UCSD-AML1 (cell line): ENCODE data around the gene HACD1.

Source experiments
- DNase-seq: peaks from one replicate; lab custom pipeline; 2025; ENCODE audit not compliant: unreplicated experiment; lab: John Stamatoyannopoulos, UW

Gene HACD1, protein sequence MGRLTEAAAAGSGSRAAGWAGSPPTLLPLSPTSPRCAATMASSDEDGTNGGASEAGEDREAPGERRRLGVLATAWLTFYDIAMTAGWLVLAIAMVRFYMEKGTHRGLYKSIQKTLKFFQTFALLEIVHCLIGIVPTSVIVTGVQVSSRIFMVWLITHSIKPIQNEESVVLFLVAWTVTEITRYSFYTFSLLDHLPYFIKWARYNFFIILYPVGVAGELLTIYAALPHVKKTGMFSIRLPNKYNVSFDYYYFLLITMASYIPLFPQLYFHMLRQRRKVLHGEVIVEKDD

DNA sequence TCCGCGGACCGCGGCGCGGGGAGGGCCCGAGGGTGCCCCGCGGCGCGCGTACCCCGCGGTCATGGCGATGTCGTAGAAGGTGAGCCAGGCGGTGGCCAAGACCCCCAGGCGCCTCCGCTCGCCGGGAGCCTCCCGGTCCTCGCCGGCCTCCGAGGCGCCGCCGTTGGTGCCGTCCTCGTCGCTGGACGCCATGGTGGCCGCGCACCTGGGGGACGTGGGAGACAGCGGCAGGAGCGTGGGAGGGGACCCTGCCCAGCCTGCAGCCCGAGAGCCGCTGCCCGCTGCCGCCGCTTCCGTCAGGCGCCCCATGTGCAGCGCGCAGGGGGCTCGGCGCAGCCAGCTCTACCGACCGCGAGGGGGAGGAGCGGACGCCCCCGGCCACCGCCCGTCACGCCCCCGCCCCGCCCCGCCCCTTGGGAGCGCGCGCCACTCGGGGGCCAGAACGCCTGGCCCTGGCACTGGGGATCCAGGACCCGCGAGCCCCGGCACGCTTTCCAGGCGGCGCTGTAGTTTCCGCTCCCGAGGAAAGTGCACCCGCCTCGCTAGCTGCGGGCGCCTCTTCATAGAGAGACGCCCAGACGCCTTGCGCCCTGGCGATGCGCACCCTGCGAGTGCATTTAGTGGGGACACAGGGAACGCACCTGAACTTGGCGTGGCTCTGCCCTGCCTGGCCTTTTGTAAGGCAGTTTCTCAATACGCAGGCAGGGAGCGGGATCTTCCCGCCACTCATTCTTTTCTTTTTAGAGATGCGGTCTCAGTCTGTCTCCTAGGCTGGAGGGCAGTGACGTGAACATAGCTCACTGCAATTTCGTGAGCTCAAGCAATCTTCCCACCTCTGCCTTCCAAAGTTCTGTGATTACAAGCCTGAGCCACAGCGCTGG, at the start of gene HACD1:
HACD1 (minus strand) TSS at position 344 of the 881 bp plus-strand sequence; CDS start at position 309, 35 bp downstream.
- peak; percentile 89 for DNase-seq

DNA sequence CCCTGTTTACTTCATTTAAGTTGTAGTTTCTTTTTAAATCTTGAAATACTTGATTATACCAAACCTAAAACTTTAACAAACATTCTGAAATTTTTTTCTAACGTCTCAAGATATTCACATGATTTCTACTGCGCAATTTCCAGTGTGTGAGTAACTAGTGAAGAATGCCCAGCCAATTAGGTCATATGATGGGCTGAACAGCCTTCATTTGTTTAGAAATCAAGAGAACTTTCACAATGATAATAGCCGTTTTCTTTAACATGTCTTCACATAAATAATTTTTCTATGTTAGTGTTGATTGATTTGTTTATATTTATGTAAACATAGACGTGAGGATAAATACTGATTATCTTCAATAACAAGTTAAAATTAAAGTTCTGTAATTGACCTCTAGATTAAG, 48.6 kb upstream of the HACD1 start:
- no peak for DNase-seq

DNA sequence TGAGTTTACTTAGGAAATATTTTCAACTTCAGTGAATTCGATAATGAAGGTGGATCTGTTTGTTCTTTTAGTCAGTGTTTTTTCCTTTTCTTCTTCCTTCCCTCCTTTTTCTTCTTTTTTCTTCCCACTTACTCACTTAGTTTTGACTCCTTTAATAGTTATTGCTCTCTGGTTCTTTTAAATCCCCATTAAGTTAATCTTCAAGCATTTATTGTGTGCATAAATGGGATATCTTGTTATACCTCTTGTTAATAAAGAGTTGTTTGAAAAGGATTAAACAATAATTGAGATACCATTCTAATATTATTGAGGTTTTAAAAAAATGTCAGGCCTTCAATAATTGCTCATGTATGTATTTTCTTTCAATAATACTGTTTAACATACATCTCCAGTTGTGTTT, 46.3 kb upstream of the HACD1 start:
- no peak for DNase-seq

DNA sequence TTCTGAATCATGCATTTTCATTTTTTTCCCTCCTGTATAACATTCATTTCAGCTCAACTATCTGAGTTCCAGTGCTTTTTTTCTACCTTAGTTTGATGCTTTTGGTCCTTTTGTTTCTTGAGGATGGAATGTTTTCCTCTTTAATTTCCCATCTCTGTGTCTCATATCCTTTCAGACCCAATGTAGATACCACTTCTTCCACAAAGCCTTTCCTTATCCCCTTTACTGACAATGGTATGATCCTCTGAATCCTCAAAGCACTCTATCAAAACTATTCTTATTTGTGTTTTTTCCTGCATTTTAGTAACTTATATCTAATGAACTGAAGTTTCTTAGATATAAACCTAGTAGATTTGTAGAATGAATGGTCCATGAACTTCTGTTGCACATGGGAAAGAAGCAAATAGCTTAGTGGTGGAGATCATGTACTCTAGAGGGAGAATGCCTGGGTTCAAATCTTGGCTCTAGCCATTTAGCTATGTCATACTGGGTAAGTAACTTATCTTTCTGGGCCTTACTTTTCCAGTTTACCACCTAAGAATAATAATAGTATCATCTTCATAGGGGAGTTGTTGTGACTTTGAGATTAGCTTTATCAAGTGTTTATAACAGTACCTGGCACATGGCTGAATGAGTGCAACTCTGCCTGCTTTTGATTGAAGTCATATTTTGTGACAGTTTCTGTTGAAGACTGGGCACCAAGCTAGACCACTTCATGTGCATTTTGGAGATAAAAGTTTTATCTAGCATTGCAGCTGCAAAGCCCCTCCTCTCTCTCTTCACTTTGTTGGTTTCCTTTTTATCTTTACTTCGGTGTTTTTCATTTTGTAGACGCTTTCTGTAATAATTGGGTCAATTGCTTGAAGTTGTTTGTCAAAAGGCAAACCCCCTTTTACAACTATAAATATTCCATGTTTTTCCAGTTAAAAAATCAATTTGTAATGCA, 45.3 kb upstream of the HACD1 start:
- no peak for DNase-seq

DNA sequence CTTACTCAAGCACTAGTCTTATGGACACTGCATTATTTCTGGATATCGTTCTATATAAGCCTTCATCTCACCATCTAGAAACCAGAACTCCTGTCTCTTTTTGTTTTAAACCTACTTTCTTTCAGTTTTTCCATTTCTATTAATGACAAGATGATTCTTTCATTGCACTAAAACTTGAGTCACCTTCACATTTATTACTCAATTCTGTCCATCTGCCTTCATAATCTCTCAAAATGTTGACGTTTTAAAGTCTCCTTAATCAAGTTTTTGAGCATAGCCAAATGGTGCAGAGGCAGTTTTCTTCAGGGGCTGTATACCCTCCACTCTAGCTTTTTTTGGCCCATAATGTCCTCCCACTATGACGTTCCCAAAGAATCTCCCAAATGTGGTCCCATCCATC, 44.3 kb upstream of the HACD1 start:
- DNase-seq = no peak

DNA sequence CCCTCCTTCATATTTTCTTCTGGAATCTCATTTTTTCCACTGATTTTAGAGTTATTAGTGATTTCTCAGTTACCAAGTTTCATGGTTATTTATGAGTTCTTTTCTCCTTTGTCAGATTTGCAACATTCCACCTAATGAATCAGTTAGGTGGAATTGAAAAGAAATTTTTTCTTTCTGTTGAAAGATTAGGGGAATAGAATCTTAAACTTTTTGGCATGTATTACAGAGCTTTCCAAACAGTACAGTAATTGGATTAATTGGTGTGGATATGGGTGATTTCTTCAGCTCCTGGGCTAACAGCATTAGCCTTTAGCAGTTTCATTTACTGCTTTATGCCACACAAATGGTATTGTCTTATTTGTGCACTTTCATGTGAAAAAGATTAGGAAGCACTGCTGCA, 43.7 kb upstream of the HACD1 start:
- no peak for DNase-seq

DNA sequence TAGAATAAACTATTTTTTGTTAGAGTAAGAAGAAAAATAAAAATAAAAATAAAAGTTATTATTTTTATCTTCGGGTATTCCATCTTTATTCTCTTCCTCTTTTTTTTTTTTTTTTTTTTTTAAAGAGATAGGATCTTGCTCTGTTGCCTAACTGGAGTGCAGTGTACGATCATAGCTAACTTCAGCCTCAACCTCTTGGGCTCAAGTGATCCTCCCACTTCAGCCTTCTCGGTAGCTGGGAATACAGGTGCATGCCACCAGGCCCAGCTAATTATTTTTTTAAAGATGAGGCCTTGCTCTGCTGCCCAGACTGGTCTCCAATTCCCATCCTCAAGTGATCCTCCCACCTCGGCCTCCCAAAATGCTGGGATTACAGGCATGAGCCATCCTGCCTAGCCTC, 42.2 kb upstream of the HACD1 start:
- no peak for DNase-seq

DNA sequence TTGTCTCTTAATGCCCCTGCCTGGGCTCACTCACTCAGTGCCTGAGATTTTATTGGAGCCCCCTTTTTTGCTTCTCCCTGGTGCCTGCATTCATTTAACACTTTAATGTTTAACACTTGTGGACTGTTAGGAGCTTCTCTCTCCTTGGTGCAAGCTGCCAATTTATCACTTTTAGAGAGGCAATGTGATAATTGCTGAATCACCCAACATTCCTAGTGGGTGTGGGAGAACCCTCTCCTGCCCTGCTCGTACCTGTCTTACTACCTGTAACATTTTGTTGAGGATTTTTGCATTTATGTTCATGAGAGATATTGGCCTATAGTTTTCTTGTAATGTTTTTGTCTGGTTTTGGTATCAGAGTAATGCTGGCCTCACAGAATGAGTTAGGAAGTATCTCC, 39.9 kb upstream of the HACD1 start:
- no peak for DNase-seq

DNA sequence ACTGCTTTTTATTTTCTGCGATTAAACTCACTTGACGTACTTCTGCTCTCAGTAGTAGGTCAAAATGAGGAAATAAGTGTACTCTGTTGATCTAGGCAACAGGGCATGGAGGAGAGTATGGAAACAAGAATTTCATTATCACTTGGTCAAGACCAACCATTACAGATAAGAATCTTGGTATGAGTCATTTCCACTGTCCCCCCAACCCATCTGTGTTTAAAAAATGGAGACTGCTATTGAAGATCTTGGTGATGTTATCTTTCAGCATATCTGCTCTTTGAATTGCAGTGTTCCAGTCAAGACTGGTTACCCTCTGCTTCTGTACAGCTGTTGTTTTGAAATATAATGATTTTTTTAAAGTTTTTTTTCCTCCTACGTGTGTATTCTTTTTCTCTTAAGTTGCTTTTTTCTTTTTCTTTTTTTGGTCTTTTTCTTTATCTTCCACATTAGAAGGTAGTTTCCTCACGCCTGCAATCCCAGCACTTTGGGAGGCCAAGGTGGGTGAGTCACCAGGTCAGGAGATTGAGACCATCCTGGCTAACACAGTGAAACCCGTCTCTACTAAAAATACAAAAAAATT, 38.5 kb upstream of the HACD1 start:
- no peak for DNase-seq

DNA sequence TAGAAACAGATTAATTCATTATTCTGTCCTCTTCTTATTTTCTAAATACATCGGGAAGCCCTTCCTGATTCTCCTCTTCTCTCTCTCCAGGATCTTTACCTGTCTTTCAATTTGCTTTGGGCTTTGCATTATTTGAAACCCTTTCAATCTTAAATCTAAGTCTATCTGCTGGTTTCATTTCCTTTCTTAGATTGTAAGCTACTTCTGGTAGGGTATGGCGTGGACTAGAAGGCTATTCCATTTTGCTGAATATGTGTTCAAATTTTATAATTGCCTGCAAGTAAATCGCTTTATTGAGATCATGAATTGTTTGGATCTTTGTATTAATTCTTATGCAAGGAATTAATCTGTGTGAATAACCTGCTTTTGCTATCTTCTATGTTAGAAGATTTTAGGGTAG, 37.8 kb upstream of the HACD1 start:
- no peak for DNase-seq

DNA sequence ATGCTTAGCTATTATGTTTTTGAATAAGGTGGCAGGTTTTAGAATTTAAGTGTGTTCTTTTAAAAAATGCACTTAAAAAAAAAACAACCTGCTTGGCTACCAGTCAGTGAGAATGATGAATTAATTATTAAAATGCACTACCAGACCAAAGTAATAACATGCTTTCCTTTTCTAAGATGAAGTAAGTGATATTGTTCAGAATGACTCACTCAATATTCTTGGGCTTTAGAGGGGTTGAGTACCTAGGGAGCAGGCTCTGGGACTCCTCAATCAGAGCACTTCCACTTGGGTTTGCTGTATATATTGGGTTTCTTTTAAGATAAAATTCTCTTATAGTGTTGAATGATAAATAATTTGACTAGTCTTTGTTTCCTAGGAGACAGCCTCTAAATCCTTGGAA, 35.4 kb upstream of the HACD1 start:
- no peak for DNase-seq

DNA sequence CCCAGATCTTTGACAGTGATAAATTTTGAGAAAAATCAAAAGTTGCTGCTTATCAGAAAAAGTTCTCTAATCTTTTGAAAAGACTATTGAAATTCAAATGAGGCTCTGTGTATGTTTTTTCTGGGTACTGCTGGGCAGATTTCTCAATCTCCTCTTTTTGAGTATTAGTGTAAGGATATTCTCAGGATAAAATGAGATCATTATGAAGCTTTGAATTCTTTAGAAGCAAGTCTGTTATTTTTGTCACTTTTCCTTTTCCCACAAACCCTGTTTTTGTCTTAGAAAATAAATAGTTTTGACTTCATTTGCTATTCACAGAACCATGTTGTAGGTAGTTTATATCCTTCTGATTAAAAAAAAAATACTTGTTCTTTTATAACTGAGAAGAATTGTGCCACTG, 34.7 kb upstream of the HACD1 start:
- no peak for DNase-seq

DNA sequence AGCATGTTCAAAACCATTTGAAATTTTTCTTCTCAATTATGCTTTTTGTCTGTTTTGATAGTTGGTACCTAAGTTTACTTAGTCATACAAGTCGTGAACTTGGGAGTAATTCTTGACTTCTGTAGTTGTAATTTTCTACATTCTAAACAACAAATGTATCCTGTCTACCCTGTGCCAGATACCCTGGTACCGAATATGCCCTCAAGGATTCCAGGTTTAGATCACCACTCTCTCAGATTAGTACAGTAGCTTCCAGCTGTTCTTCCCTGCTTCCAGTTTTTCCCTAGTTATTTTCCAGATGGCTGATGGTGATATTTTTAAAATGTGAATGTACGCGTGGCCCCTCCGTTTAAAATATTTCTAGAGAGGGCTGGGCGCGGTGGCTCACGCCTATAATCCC, 33.2 kb upstream of the HACD1 start:
- DNase-seq = no peak

DNA sequence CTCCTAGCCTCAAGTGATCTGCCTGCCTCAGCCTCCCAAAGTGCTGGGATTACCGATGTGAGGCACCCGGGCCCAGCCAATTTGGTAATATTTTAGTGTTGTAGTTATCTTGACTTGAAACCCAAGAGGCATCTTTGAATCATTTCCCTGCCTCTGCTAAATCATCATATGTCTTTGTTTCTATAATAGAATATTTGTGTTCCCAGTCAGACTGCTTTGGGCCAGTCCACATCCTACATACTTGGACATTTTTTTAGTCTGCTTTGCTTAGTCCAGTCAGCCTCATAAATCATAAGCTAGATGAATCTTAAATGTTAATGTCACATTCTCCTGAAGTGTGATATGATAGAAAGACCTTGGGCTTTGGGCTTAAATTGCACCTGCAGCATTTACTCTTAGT, 32.7 kb upstream of the HACD1 start:
- DNase-seq = no peak

DNA sequence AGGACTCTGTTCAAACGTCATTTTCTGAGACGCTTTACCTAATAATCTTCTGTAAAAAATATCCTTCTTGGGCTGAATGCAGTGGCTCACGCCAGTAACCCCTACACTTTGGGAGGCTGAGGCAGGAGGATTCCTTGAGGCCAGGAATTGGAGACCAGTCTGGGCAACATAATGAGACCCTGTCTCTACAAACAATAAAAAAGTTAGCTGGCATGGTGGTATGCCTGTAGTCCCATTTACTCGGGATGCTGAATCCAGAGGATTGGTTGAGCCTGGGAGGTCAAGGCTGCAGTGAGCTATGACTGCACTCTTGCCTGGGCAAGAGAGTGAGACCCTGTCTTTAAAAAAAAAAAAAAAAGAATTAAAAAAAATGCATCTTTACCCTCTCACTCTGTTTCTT, 31.9 kb upstream of the HACD1 start:
- DNase-seq = no peak

DNA sequence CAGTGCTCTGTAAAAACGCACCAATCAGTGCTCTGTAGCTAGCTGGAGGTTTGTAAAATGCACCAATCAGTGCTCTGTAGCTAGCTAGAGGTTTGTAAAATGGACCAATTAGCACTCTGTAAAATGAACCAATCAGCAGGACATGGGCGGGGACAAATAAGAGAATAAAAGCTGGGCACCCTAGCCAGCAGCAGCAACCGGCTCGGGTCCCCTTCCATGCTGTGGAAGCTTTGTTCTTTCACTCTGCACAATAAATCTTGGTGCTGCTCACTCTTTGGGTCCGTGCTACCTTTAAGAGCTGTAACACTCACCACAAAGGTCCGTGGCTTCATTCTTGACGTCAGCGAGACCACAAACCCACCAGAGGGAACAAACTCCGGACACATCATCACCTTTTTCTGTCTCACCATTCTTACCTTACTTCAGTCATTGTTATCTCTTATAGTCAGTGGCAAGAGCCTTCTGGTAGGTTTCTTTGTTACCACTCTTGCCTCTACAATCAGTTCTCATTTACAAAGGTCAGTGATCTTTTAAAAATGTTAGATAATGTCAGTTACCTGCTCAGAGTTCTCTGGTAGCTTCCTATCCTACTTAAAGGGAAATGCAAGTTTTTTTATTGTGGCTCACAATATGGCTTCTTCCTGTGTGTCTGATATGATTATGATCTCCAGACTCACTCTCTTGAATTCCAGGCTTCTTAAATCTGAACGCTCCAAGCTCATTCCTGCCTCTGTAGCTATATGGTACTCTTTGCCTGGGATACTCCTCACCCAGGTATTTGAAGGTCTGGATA, 31.3 kb upstream of the HACD1 start:
- no peak for DNase-seq

DNA sequence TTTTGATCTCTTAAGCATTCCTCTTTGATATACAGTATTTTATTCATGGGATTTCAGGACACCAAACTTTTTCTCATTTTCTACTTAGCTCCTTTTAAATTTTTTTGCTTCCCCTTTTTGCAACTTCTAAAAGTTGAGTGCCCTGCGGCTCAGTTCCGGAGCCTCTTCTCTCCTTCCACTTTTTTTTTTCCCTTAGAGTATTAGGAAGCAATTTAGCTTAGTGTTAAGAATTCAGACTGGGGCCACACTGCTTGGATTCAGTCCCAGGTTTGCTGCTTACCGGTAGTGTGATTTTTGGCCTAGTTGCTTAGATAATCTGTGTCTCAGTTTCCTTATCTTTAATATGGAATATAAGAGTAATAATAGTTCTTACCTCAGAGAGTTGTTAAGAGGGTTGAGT, 30.2 kb upstream of the HACD1 start:
- DNase-seq = no peak

DNA sequence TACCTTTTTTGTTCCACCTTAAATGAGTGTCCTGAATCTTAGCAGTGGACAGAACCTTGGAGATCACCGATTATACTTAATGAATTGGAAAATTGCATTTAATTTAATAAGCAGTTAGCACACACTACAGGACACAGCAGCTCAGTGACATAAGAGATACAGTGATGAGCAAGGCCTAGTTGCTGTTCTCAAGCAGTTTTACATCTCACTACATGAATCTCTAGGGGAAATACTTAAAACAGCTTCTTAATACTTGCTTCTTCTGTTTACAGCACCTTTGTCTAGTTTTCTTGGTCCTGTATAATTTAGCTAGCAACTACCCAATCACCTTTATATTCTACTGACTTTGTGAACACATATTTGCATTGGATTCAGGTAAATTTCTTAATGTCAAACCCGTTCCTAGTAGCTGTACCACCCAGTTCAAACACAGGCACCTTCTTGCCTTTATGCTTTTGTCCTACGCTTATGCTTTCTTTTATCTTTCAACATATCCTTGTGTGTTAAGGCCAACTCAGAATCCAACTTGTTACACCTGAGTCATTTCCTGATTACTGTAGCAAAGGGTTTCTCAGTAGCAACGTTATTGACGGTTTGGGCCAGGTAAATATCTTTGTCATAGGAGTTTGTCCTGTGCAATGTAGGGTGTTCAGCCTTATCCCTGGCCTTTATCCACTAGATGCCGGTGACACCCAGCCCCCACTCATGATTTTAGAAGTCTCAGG, 28.6 kb upstream of the HACD1 start:
- no peak for DNase-seq

DNA sequence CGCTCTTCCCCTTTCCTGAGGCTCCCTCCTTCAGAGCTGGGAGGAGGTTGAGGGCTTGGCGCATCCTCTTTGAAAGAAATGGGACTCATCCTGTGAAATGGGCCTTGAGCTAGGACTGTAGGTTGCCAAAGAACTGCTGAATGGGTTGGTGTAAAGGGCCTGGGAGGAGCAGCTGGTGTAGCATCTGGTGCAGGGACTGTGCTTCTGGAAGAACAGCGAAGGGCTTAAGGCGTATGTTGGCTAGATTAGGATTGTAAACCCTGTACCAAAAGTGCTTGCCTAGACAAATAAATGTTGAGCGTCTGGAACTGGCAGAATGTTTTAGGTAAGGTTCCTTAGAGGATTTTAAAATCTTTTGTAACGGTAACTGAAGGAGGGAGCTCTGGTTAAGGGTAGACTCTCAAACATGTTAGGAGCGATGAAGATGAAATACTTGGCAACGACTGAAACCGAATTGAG, 27.3 kb upstream of the HACD1 start:
- no peak for DNase-seq
